GM23338 (cell line): ENCODE measurements around the gene MTHFD1L. TPM values are rescaled to one million over a fixed set of nuclear protein-coding genes. Genes with fewer than 3 reads are reported as not detected.

ENCODE experiments used
- ATAC-seq: fragments of 200-7000 bp; cut with Tn5 transposase; 3 replicates; pipeline ENCODE4 v1.9.1; 2020
- DNase-seq: peaks from one replicate; pipeline ENCODE4 v3.0.0-alpha.2; 2015; ENCODE audit warnings: low spot score
- H2AFZ ChIP-seq: fragments of 200-600 bp; sonication (generic); 2 replicates; pipeline ENCODE4 v1.8.0; 2016; ENCODE audit warnings: antibody characterized with exemption, mild to moderate bottlenecking, moderate library complexity
- H3F3A ChIP-seq: fragments of 200-600 bp; sonication (generic); replicated peaks from 2 replicates; pipeline ENCODE4 v1.8.0; 2017; ENCODE audit warnings: antibody characterized with exemption, mixed run types, low read depth
- H3K27ac ChIP-seq: fragments of 200-600 bp; sonication (generic); 2 replicates; pipeline ENCODE4 v1.6.1; 2016; ENCODE audit warnings: low read depth
- H3K27me3 ChIP-seq: fragments of 200-600 bp; sonication (generic); 2 replicates; pipeline ENCODE4 v1.8.0; 2016; ENCODE audit warnings: mild to moderate bottlenecking, mixed run types, moderate library complexity; ENCODE audit not compliant: insufficient read depth
- H3K36me3 ChIP-seq: fragments of 200-600 bp; sonication (generic); 2 replicates; pipeline ENCODE4 v1.8.0; 2016; ENCODE audit warnings: mild to moderate bottlenecking; ENCODE audit not compliant: insufficient read depth
- H3K4me1 ChIP-seq: fragments of 200-600 bp; sonication (generic); 2 replicates; pipeline ENCODE4 v1.8.0; 2016; ENCODE audit warnings: mild to moderate bottlenecking, moderate library complexity; ENCODE audit not compliant: insufficient read depth
- H3K4me2 ChIP-seq: fragments of 200-600 bp; sonication (generic); 2 replicates; pipeline ENCODE4 v1.7.1; 2017; ENCODE audit warnings: mixed run types
- H3K4me3 ChIP-seq: fragments of 200-600 bp; sonication (generic); 2 replicates; pipeline ENCODE4 v1.6.1; 2016; ENCODE audit warnings: mixed run types
- H3K79me2 ChIP-seq: fragments of 200-600 bp; sonication (generic); replicated peaks from 2 replicates; pipeline ENCODE4 v1.8.0; 2017; ENCODE audit warnings: mild to moderate bottlenecking; ENCODE audit not compliant: insufficient read depth
- H3K9me2 ChIP-seq: fragments of 200-600 bp; sonication (generic); 2 replicates; pipeline ENCODE4 v1.8.0; 2017; ENCODE audit not compliant: insufficient read depth
- H4K20me1 ChIP-seq: fragments of 200-600 bp; sonication (generic); replicated peaks from 2 replicates; pipeline ENCODE4 v1.8.0; 2017; ENCODE audit warnings: mild to moderate bottlenecking; ENCODE audit not compliant: insufficient read depth
- H3K27ac Mint-ChIP-seq: 2 replicates; pipeline ENCODE4 v1.8.0; 2020; ENCODE audit warnings: inconsistent platforms, mild to moderate bottlenecking, moderate library complexity, mixed read lengths
- H3K27me3 Mint-ChIP-seq: 3 replicates; pipeline ENCODE4 v1.8.0; 2022; ENCODE audit warnings: low read depth, mild to moderate bottlenecking, moderate library complexity, mixed read lengths, inconsistent platforms; ENCODE audit not compliant: insufficient read depth, poor library complexity
- H3K36me3 Mint-ChIP-seq: 3 replicates; pipeline ENCODE4 v1.8.0; 2021; ENCODE audit warnings: low read depth, mild to moderate bottlenecking, inconsistent platforms, moderate library complexity, mixed read lengths
- H3K4me1 Mint-ChIP-seq: 3 replicates; pipeline ENCODE4 v1.8.0; 2020; ENCODE audit warnings: mild to moderate bottlenecking, inconsistent platforms, mixed read lengths
- H3K4me3 Mint-ChIP-seq: 3 replicates; pipeline ENCODE4 v1.8.0; 2021; ENCODE audit warnings: moderate library complexity, mild to moderate bottlenecking, inconsistent platforms, mixed read lengths
- H3K9me3 Mint-ChIP-seq: 3 replicates; pipeline ENCODE4 v1.8.0; 2020; ENCODE audit warnings: moderate library complexity, mild to moderate bottlenecking, inconsistent platforms, mixed read lengths
- CREB1 ChIP-seq: fragments of 250-450 bp; sonication (Bioruptor Pico); IDR thresholded peaks from 2 replicates; pipeline ENCODE4 v1.5.0; 2020; ENCODE audit warnings: low read depth, mild to moderate bottlenecking, moderate library complexity
- ETS1 ChIP-seq: IDR thresholded peaks from 2 replicates; pipeline ENCODE4 v1.6.1; 2016; ENCODE audit warnings: antibody characterized with exemption
- EZH2 ChIP-seq: fragments of 200-600 bp; sonication (generic); IDR thresholded peaks from one replicate; pipeline ENCODE4 v1.8.0; 2017; ENCODE audit warnings: antibody characterized with exemption, mild to moderate bottlenecking, low read depth; ENCODE audit not compliant: unreplicated experiment
- EZH2phosphoT487 ChIP-seq: fragments of 200-600 bp; sonication (generic); IDR thresholded peaks from one replicate; pipeline ENCODE4 v1.8.1; 2018; ENCODE audit warnings: antibody characterized with exemption; ENCODE audit not compliant: unreplicated experiment
- STAT1 ChIP-seq: IDR thresholded peaks from one replicate; pipeline ENCODE4 v1.6.1; 2016; ENCODE audit warnings: antibody characterized with exemption; ENCODE audit not compliant: unreplicated experiment
- ZNF114 ChIP-seq: fragments of 250-450 bp; sonication (Bioruptor Pico); IDR thresholded peaks from 2 replicates; pipeline ENCODE4 v1.5.0; 2020; ENCODE audit warnings: mild to moderate bottlenecking, moderate library complexity
- ZNF331 ChIP-seq: fragments of 250-450 bp; sonication (Bioruptor Pico); IDR thresholded peaks from 2 replicates; pipeline ENCODE4 v1.5.0; 2020; ENCODE audit warnings: low read depth, mild to moderate bottlenecking, moderate library complexity
- polyA plus RNA-seq: library from polyadenylated mRNA; unstranded; fragments of >200 nt; fragmentation: Nextera tagmentation; extraction: Ambion mirVana; gene quantifications from 2 replicates; pipeline ENCODE4 v1.2.1, GENCODE V29; 2016
- total RNA-seq: library from RNA; depleted of rRNA; stranded (reverse); fragments of >200 nt; shearing (Covaris generic); gene quantifications from 2 replicates; pipeline ENCODE4 v1.2.3, GENCODE V29; 2014
- TF ChIP-seq, protein P1 (sequence below): IDR thresholded peaks from one replicate; pipeline ENCODE4 v1.6.1; 2018; ENCODE audit warnings: antibody characterized with exemption; ENCODE audit not compliant: unreplicated experiment
- TF ChIP-seq, protein P2 (sequence below), 2 experiments: fragments of 200-600 bp in 1 of 2; sonication (generic) in 1 of 2; conservative IDR thresholded peaks; 2 replicates each; pipeline versions ENCODE4 v1.5.1 to v1.6.1; 2016 to 2017; ENCODE audit warnings: antibody characterized with exemption in 2 of 2, low read depth in 2 of 2, mild to moderate bottlenecking in 2 of 2, moderate library complexity in 1 of 2

Gene MTHFD1L
- total and polyA plus RNA-seq, 2 experiments from 2014 or later = 53.2 to 66.8 TPM

- no peak for TF ChIP-seq CREB1 (CRISPR knock-in tag)
- no peak for TF ChIP-seq ETS1
- no peak for TF ChIP-seq ZNF331 (CRISPR knock-in tag)
- TF ChIP-seq, protein P1, sequence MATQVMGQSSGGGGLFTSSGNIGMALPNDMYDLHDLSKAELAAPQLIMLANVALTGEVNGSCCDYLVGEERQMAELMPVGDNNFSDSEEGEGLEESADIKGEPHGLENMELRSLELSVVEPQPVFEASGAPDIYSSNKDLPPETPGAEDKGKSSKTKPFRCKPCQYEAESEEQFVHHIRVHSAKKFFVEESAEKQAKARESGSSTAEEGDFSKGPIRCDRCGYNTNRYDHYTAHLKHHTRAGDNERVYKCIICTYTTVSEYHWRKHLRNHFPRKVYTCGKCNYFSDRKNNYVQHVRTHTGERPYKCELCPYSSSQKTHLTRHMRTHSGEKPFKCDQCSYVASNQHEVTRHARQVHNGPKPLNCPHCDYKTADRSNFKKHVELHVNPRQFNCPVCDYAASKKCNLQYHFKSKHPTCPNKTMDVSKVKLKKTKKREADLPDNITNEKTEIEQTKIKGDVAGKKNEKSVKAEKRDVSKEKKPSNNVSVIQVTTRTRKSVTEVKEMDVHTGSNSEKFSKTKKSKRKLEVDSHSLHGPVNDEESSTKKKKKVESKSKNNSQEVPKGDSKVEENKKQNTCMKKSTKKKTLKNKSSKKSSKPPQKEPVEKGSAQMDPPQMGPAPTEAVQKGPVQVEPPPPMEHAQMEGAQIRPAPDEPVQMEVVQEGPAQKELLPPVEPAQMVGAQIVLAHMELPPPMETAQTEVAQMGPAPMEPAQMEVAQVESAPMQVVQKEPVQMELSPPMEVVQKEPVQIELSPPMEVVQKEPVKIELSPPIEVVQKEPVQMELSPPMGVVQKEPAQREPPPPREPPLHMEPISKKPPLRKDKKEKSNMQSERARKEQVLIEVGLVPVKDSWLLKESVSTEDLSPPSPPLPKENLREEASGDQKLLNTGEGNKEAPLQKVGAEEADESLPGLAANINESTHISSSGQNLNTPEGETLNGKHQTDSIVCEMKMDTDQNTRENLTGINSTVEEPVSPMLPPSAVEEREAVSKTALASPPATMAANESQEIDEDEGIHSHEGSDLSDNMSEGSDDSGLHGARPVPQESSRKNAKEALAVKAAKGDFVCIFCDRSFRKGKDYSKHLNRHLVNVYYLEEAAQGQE = no peak
Observed at GRCh38 chr6:150907383-150907782, 41.9 kb downstream of the MTHFD1L start (continued).

DNA sequence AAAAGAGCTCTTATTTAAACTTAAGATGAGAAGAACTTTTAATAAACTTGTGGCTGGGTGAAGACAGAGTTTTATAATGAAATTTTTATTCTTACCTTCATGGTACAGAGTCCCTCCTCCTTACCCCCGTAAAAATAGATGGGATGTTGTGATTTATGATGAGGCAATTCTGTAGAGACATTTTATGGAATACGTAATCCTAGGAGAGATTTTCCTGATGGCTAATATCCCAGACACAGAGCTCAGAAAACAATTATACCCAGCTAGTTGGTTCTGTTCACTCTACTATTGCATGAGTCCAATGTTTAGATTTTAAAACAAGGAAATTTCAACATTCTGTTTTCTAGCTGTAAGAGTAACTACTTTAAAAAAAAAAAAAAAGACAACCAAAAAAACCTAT is 43.4 kb downstream of the MTHFD1L start:
- Mint-ChIP-seq H3K4me1 (no peaks in the 10 kb centered on the region), H3K36me3 (peaks cover 54% of the 10 kb centered on the region), H3K27me3 (no peaks in the 10 kb centered on the region), H3K27ac (no peak overlapping the region), H3K4me3 (no peak overlapping the region), H3K9me3 (no peaks in the 10 kb centered on the region)
- no peaks in the 10 kb centered on the region; the same call in 1 of the 2 replicates for H3K79me2 ChIP-seq
- 0 out of 2 replicates have a peak, but pooled peaks cover 8% of the 10 kb centered on the region for H3K9me2 ChIP-seq
- H3K36me3 ChIP-seq = peaks cover 16% of the 10 kb centered on the region
- peaks cover 2% of the 10 kb centered on the region; the same call in 1 of the 2 replicates for H4K20me1 ChIP-seq
- no peaks in the 10 kb centered on the region for H3K4me1 ChIP-seq
- no peak overlapping the region for H3K27ac ChIP-seq
- H2AFZ ChIP-seq = no peak overlapping the region
- no peaks in the 10 kb centered on the region for H3K27me3 ChIP-seq
- no peaks in the 10 kb centered on the region for H3F3A ChIP-seq
- TF ChIP-seq, protein P2, sequence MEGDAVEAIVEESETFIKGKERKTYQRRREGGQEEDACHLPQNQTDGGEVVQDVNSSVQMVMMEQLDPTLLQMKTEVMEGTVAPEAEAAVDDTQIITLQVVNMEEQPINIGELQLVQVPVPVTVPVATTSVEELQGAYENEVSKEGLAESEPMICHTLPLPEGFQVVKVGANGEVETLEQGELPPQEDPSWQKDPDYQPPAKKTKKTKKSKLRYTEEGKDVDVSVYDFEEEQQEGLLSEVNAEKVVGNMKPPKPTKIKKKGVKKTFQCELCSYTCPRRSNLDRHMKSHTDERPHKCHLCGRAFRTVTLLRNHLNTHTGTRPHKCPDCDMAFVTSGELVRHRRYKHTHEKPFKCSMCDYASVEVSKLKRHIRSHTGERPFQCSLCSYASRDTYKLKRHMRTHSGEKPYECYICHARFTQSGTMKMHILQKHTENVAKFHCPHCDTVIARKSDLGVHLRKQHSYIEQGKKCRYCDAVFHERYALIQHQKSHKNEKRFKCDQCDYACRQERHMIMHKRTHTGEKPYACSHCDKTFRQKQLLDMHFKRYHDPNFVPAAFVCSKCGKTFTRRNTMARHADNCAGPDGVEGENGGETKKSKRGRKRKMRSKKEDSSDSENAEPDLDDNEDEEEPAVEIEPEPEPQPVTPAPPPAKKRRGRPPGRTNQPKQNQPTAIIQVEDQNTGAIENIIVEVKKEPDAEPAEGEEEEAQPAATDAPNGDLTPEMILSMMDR (conservative IDR thresholded peaks at IDR 0.05; ENCODE audit: low read depth in 2 of 2) = no peak
- TF ChIP-seq ZNF114 (CRISPR knock-in tag) = no peak
- DNase-seq (no peak), ATAC-seq (no peak)
- H3K4me2 ChIP-seq = no peak overlapping the region
- no peak overlapping the region for H3K4me3 ChIP-seq

DNA sequence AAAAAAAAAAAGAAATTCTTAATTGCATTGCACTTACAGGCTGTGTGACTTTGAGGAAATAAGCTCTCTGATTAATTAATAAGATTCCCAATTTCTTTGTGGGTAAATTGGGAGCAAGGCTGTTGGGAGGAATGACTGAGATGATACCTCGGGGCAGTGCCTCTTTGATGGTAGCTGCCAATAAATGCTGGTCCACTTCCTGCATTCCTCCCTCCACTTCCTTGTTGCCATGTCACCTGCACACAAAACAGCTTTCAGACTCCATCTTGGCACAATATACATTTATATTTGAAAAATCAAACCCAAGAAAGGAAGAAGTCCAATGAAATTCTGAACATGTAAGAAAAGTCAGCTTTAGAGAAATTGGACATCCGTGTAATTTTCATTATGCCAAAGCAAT is 45.1 kb downstream of the MTHFD1L start:
- no peak overlapping the region for H3K4me3 Mint-ChIP-seq
- no peak for DNase-seq
- ATAC-seq = no peak
- H3K4me1 Mint-ChIP-seq = no peaks in the 10 kb centered on the region
- H3F3A ChIP-seq = no peaks in the 10 kb centered on the region
- no peak for TF ChIP-seq ZNF114 (CRISPR knock-in tag)
- TF ChIP-seq CREB1 (CRISPR knock-in tag) = no peak
- no peak for TF ChIP-seq EZH2
- TF ChIP-seq EZH2phosphoT487 = no peak
- TF ChIP-seq STAT1 = no peak
- TF ChIP-seq, protein P2 (conservative IDR thresholded peaks at IDR 0.05; ENCODE audit: low read depth in 2 of 2) = no peak
- H3K4me1 ChIP-seq = no peaks in the 10 kb centered on the region
- 0 out of 2 replicates have a peak, but pooled peaks cover 2% of the 10 kb centered on the region for H3K9me2 ChIP-seq
- H3K36me3 Mint-ChIP-seq = peaks cover 56% of the 10 kb centered on the region
- no peaks in the 10 kb centered on the region for H3K27me3 Mint-ChIP-seq
- H3K27ac ChIP-seq = no peak overlapping the region
- no peak overlapping the region for H3K27ac Mint-ChIP-seq
- no peaks in the 10 kb centered on the region; the same call in 1 of the 2 replicates for H3K79me2 ChIP-seq
- H4K20me1 ChIP-seq = peaks cover 2% of the 10 kb centered on the region; the same call in 1 of the 2 replicates
- no peak overlapping the region for H3K4me2 ChIP-seq
- H2AFZ ChIP-seq = no peak overlapping the region
- peaks cover 13% of the 10 kb centered on the region for H3K36me3 ChIP-seq
- H3K9me3 Mint-ChIP-seq = no peaks in the 10 kb centered on the region
- H3K4me3 ChIP-seq = no peak overlapping the region
- no peaks in the 10 kb centered on the region for H3K27me3 ChIP-seq
